Measurements from ENCODE around the gene MBTPS1.

Gene MBTPS1

GRCh38 chr16:84053237-84053636 lies 63.5 kb downstream of the MBTPS1 start:
- no peak for TF ChIP-seq L3MBTL2 (conservative IDR thresholded peaks at IDR 0.05)
- no peak for TF ChIP-seq LEF1 (IDR thresholded peaks at IDR 0.05; ENCODE audit: borderline replicate concordance)
- no peak for TF ChIP-seq HDGF (IDR thresholded peaks at IDR 0.05; ENCODE audit: borderline replicate concordance)
- no peak for TF ChIP-seq SP1 (IDR thresholded peaks at IDR 0.05)
- no peak for TF ChIP-seq NFRKB (IDR thresholded peaks at IDR 0.05)
- no peak for TF ChIP-seq FOXK2 (IDR thresholded peaks at IDR 0.05)
- TF ChIP-seq FOXA1 (IDR thresholded peaks at IDR 0.05) = no peak
- TF ChIP-seq BHLHE40 (IDR thresholded peaks at IDR 0.05; ENCODE audit: borderline replicate concordance) = no peak
- ChIA-PET POLR2A (no interaction called here), CTCF (no interaction called here)
- no peak for DNase-seq (ENCODE audit: extremely low spot score)

- POLR2A ChIA-PET = no interaction called here
- CTCF ChIA-PET = interaction anchor here (0.8 kb wide), 1 partner anchor 95 kb away, joined by 3 read pairs; no protein-coding TSS in a partner anchor
- no peak for TF ChIP-seq LEF1 (IDR thresholded peaks at IDR 0.05; ENCODE audit: borderline replicate concordance)
- TF ChIP-seq FOXM1 (IDR thresholded peaks at IDR 0.05; ENCODE audit: borderline replicate concordance) = no peak
- no peak for TF ChIP-seq NFRKB (IDR thresholded peaks at IDR 0.05)
- no peak for TF ChIP-seq ELF4 (IDR thresholded peaks at IDR 0.05)
- TF ChIP-seq BHLHE40 (IDR thresholded peaks at IDR 0.05; ENCODE audit: borderline replicate concordance) = no peak
- no peak for TF ChIP-seq FOXA1 (IDR thresholded peaks at IDR 0.05)
- DNase-seq (ENCODE audit: extremely low spot score) = no peak
Measured at GRCh38 chr16:84052071-84052622, 64.6 kb downstream of the MBTPS1 start.

- POLR2A ChIA-PET = no interaction called here
- no peak for DNase-seq (ENCODE audit: extremely low spot score)
- TF ChIP-seq HDGF (IDR thresholded peaks at IDR 0.05; ENCODE audit: borderline replicate concordance) (no peak), FOXM1 (IDR thresholded peaks at IDR 0.05; ENCODE audit: borderline replicate concordance) (no peak), LEF1 (IDR thresholded peaks at IDR 0.05; ENCODE audit: borderline replicate concordance) (no peak), TARDBP (IDR thresholded peaks at IDR 0.05) (no peak), FOXK2 (IDR thresholded peaks at IDR 0.05) (no peak), FOXA1 (IDR thresholded peaks at IDR 0.05) (no peak), SP1 (IDR thresholded peaks at IDR 0.05) (no peak), CTBP1 (IDR thresholded peaks at IDR 0.05; ENCODE audit: borderline replicate concordance) (no peak), ELF4 (IDR thresholded peaks at IDR 0.05) (no peak), BHLHE40 (IDR thresholded peaks at IDR 0.05; ENCODE audit: borderline replicate concordance) (no peak), NFRKB (IDR thresholded peaks at IDR 0.05) (no peak), L3MBTL2 (conservative IDR thresholded peaks at IDR 0.05) (no peak), ZNF384 (IDR thresholded peaks at IDR 0.05) (no peak), ARNT (IDR thresholded peaks at IDR 0.05) (no peak)
- CTCF ChIA-PET = no interaction called here
Measured at GRCh38 chr16:84050316-84050715, 66.4 kb downstream of the MBTPS1 start.

- TF ChIP-seq HDGF (IDR thresholded peaks at IDR 0.05; ENCODE audit: borderline replicate concordance) (no peak), SUZ12 (IDR thresholded peaks at IDR 0.05) (no peak), NFRKB (IDR thresholded peaks at IDR 0.05) (no peak), LEF1 (IDR thresholded peaks at IDR 0.05; ENCODE audit: borderline replicate concordance) (no peak)
- POLR2A ChIA-PET = no interaction called here
- CTCF ChIA-PET = no interaction called here
- no peak for DNase-seq (ENCODE audit: extremely low spot score)
Measured at GRCh38 chr16:84049403-84050060, 67.2 kb downstream of the MBTPS1 start.

- no peak for TF ChIP-seq HDGF (IDR thresholded peaks at IDR 0.05; ENCODE audit: borderline replicate concordance)
- TF ChIP-seq SP1 (IDR thresholded peaks at IDR 0.05) = no peak
- no peak for TF ChIP-seq L3MBTL2 (conservative IDR thresholded peaks at IDR 0.05)
- TF ChIP-seq FOXK2 (IDR thresholded peaks at IDR 0.05) = no peak
- no peak for TF ChIP-seq ZNF384 (IDR thresholded peaks at IDR 0.05)
- no peak for TF ChIP-seq FOXA1 (IDR thresholded peaks at IDR 0.05)
- TF ChIP-seq BHLHE40 (IDR thresholded peaks at IDR 0.05; ENCODE audit: borderline replicate concordance) = no peak
- TF ChIP-seq NFRKB (IDR thresholded peaks at IDR 0.05) = no peak
- TF ChIP-seq CTBP1 (IDR thresholded peaks at IDR 0.05; ENCODE audit: borderline replicate concordance) = no peak
- no peak for TF ChIP-seq TARDBP (IDR thresholded peaks at IDR 0.05)
- TF ChIP-seq LEF1 (IDR thresholded peaks at IDR 0.05; ENCODE audit: borderline replicate concordance) = no peak
- TF ChIP-seq ARNT (IDR thresholded peaks at IDR 0.05) = no peak
- TF ChIP-seq ELF4 (IDR thresholded peaks at IDR 0.05) = no peak
- no peak for TF ChIP-seq FOXM1 (IDR thresholded peaks at IDR 0.05; ENCODE audit: borderline replicate concordance)
- no peak for TF ChIP-seq PKNOX1 (IDR thresholded peaks at IDR 0.05)
- no peak for TF ChIP-seq SUZ12 (IDR thresholded peaks at IDR 0.05)
- no peak for DNase-seq (ENCODE audit: extremely low spot score)
- ChIA-PET POLR2A (no interaction called here), CTCF (no interaction called here)
Measured at GRCh38 chr16:84048871-84049270, 67.9 kb downstream of the MBTPS1 start.

GRCh38 chr16:84048270-84048669 lies 68.5 kb downstream of the MBTPS1 start:
- no peak for DNase-seq (ENCODE audit: extremely low spot score)
- ChIA-PET CTCF (interaction anchor here (0.6 kb wide), 1 partner anchor 13 kb away, joined by 6 read pairs; no protein-coding TSS in a partner anchor), POLR2A (no interaction called here)
- TF ChIP-seq L3MBTL2 (conservative IDR thresholded peaks at IDR 0.05) (no peak), NFRKB (IDR thresholded peaks at IDR 0.05) (no peak), SUZ12 (IDR thresholded peaks at IDR 0.05) (no peak), PKNOX1 (IDR thresholded peaks at IDR 0.05) (no peak), FOXA1 (IDR thresholded peaks at IDR 0.05) (no peak), FOXM1 (IDR thresholded peaks at IDR 0.05; ENCODE audit: borderline replicate concordance) (no peak), CTBP1 (IDR thresholded peaks at IDR 0.05; ENCODE audit: borderline replicate concordance) (no peak)

- ChIA-PET POLR2A (no interaction called here), CTCF (interaction anchor here (0.6 kb wide), 1 partner anchor 12 kb away, joined by 6 read pairs; no protein-coding TSS in a partner anchor)
- DNase-seq (ENCODE audit: extremely low spot score) = no peak
- TF ChIP-seq LEF1 (IDR thresholded peaks at IDR 0.05; ENCODE audit: borderline replicate concordance) (no peak), FOXA1 (IDR thresholded peaks at IDR 0.05) (no peak), NFRKB (IDR thresholded peaks at IDR 0.05) (no peak), L3MBTL2 (conservative IDR thresholded peaks at IDR 0.05) (no peak), TARDBP (IDR thresholded peaks at IDR 0.05) (no peak), PKNOX1 (IDR thresholded peaks at IDR 0.05) (no peak), HDGF (IDR thresholded peaks at IDR 0.05; ENCODE audit: borderline replicate concordance) (no peak), FOXK2 (IDR thresholded peaks at IDR 0.05) (no peak), SUZ12 (IDR thresholded peaks at IDR 0.05) (no peak), ZNF384 (IDR thresholded peaks at IDR 0.05) (no peak), ARNT (IDR thresholded peaks at IDR 0.05) (no peak), BHLHE40 (IDR thresholded peaks at IDR 0.05; ENCODE audit: borderline replicate concordance) (no peak), FOXM1 (IDR thresholded peaks at IDR 0.05; ENCODE audit: borderline replicate concordance) (no peak), CTBP1 (IDR thresholded peaks at IDR 0.05; ENCODE audit: borderline replicate concordance) (no peak), SP1 (IDR thresholded peaks at IDR 0.05) (no peak), ELF4 (IDR thresholded peaks at IDR 0.05) (no peak)
Measured at GRCh38 chr16:84047626-84048025, 69.1 kb downstream of the MBTPS1 start.

Data from HEK293T (cell line).